Measurements from ENCODE around the gene POU3F1.
"Not testable (repeated sequence)": the region's sequence is repeated elsewhere in the genome, so short reads cannot be mapped to it uniquely, and the experiment has no call there.

Gene POU3F1

GRCh38 chr1:38037221-38037939 lies 9.2 kb downstream of the POU3F1 start:
- peaks cover 33% of the 10 kb centered on the region in 2 experiments for H3K27me3 ChIP-seq (ENCODE audit: control insufficient read depth in 1 of 2, insufficient read depth in 1 of 2, low read length in 2 of 2)
- H3K4me3 ChIP-seq (ENCODE audit: insufficient read depth in 1 of 2, low read depth in 1 of 2, low read length in 2 of 2) = no peak overlapping the region
- H2BK120ac ChIP-seq (ENCODE audit: low read depth, low read length) = no peak overlapping the region
- H3K9me3 ChIP-seq (ENCODE audit: control insufficient read depth, low read length) = no peaks in the 10 kb centered on the region
- H3K27ac ChIP-seq (ENCODE audit: low read length, poor library complexity, severe bottlenecking) = no peak overlapping the region
- no peak for DNase-seq
- no peaks in the 10 kb centered on the region for H3K36me3 ChIP-seq (ENCODE audit: control insufficient read depth in 1 of 2, insufficient read depth in 2 of 2, low read depth in 1 of 2, low read length in 2 of 2)
- 94% methylated on average over 4 of the region's 5 CpGs for WGBS
- H3K79me1 ChIP-seq (replicated peaks; ENCODE audit: low read length, poor library complexity, severe bottlenecking) = no peaks in the 10 kb centered on the region
- H2BK5ac ChIP-seq (ENCODE audit: low read depth, low read length, poor library complexity, severe bottlenecking) = no peak overlapping the region
- H4K91ac ChIP-seq (ENCODE audit: low read length) = no peak overlapping the region
- H2AK5ac ChIP-seq (ENCODE audit: low read length, severe bottlenecking) = no peak overlapping the region
- H3K18ac ChIP-seq (ENCODE audit: low read depth in 1 of 2, low read length in 2 of 2) = no peak overlapping the region
- H2BK15ac ChIP-seq (ENCODE audit: low read depth, poor library complexity, severe bottlenecking) = no peak overlapping the region
- H3K4ac ChIP-seq (ENCODE audit: low read depth in 1 of 2, low read length in 2 of 2) = no peak overlapping the region
- no peak overlapping the region for H3K14ac ChIP-seq (ENCODE audit: low read length in 2 of 2)
- no peak overlapping the region for H3K23ac ChIP-seq (ENCODE audit: low read length in 2 of 2)
- H4K8ac ChIP-seq (ENCODE audit: low read length) = no peak overlapping the region
- no peak overlapping the region for H2AFZ ChIP-seq (ENCODE audit: low read depth, low read length)
- no peak overlapping the region for H3K9ac ChIP-seq (ENCODE audit: low read length)
- no peak overlapping the region for H3K4me2 ChIP-seq (ENCODE audit: low read length, poor library complexity, severe bottlenecking)
- H2BK12ac ChIP-seq (ENCODE audit: low read length in 2 of 2) = no peak overlapping the region
- H3K4me1 ChIP-seq (ENCODE audit: control insufficient read depth, insufficient read depth, low read depth, low read length) = peaks cover 11% of the 10 kb centered on the region

GRCh38 chr1:38034871-38035270 lies 11.7 kb downstream of the POU3F1 start:
- Histone ChIP-seq H3K4ac (ENCODE audit: low read depth in 1 of 2, low read length in 2 of 2) (no peak overlapping the region), H3K36me3 (ENCODE audit: control insufficient read depth in 1 of 2, insufficient read depth in 2 of 2, low read depth in 1 of 2, low read length in 2 of 2) (no peaks in the 10 kb centered on the region), H2BK12ac (ENCODE audit: low read length in 2 of 2) (no peak overlapping the region), H2BK5ac (ENCODE audit: low read depth, low read length, poor library complexity, severe bottlenecking) (no peak overlapping the region), H3K4me3 (ENCODE audit: insufficient read depth in 1 of 2, low read depth in 1 of 2, low read length in 2 of 2) (no peak overlapping the region), H3K27me3 (ENCODE audit: control insufficient read depth in 1 of 2, insufficient read depth in 1 of 2, low read length in 2 of 2) (peaks cover 8% of the 10 kb centered on the region in 2 experiments), H3K4me1 (ENCODE audit: control insufficient read depth, insufficient read depth, low read depth, low read length) (peaks cover 24% of the 10 kb centered on the region), H2BK120ac (ENCODE audit: low read depth, low read length) (no peak overlapping the region), H3K14ac (ENCODE audit: low read length in 2 of 2) (peak overlapping the region in 1 of 2 experiments; percentile 73), H4K91ac (ENCODE audit: low read length) (no peak overlapping the region), H2AK5ac (ENCODE audit: low read length, severe bottlenecking) (no peak overlapping the region), H2BK15ac (ENCODE audit: low read depth, poor library complexity, severe bottlenecking) (no peak overlapping the region), H3K9me3 (ENCODE audit: control insufficient read depth, low read length) (no peaks in the 10 kb centered on the region), H3K4me2 (ENCODE audit: low read length, poor library complexity, severe bottlenecking) (no peak overlapping the region), H3K23ac (ENCODE audit: low read length in 2 of 2) (no peak overlapping the region), H3K27ac (ENCODE audit: low read length, poor library complexity, severe bottlenecking) (no peak overlapping the region), H3K18ac (ENCODE audit: low read depth in 1 of 2, low read length in 2 of 2) (no peak overlapping the region), H4K8ac (ENCODE audit: low read length) (no peak overlapping the region), H2AFZ (ENCODE audit: low read depth, low read length) (no peak overlapping the region), H3K9ac (ENCODE audit: low read length) (no peak overlapping the region), H3K79me1 (replicated peaks; ENCODE audit: low read length, poor library complexity, severe bottlenecking) (peaks cover 2% of the 10 kb centered on the region)
- 88% methylated on average over 13 of the region's 13 CpGs for WGBS
- DNase-seq = no peak

- H3K4me1 ChIP-seq (ENCODE audit: control insufficient read depth, insufficient read depth, low read depth, low read length) = peaks cover 31% of the 10 kb centered on the region
- H3K79me1 ChIP-seq (replicated peaks; ENCODE audit: low read length, poor library complexity, severe bottlenecking); H3K23ac ChIP-seq (ENCODE audit: low read length in 2 of 2); H4K8ac ChIP-seq (ENCODE audit: low read length); H2BK12ac ChIP-seq (ENCODE audit: low read length in 2 of 2); H3K27me3 ChIP-seq (ENCODE audit: control insufficient read depth in 1 of 2, insufficient read depth in 1 of 2, low read length in 2 of 2); H2BK5ac ChIP-seq (ENCODE audit: low read depth, low read length, poor library complexity, severe bottlenecking); H3K14ac ChIP-seq (ENCODE audit: low read length in 2 of 2); H4K91ac ChIP-seq (ENCODE audit: low read length); H3K36me3 ChIP-seq (ENCODE audit: control insufficient read depth in 1 of 2, insufficient read depth in 2 of 2, low read depth in 1 of 2, low read length in 2 of 2); H3K9me3 ChIP-seq (ENCODE audit: control insufficient read depth, low read length); H3K4me3 ChIP-seq (ENCODE audit: insufficient read depth in 1 of 2, low read depth in 1 of 2, low read length in 2 of 2); H3K9ac ChIP-seq (ENCODE audit: low read length); H3K18ac ChIP-seq (ENCODE audit: low read depth in 1 of 2, low read length in 2 of 2); H2AK5ac ChIP-seq (ENCODE audit: low read length, severe bottlenecking); H3K4ac ChIP-seq (ENCODE audit: low read depth in 1 of 2, low read length in 2 of 2); H2BK120ac ChIP-seq (ENCODE audit: low read depth, low read length); H2AFZ ChIP-seq (ENCODE audit: low read depth, low read length); H2BK15ac ChIP-seq (ENCODE audit: low read depth, poor library complexity, severe bottlenecking); DNase-seq; H3K27ac ChIP-seq (ENCODE audit: low read length, poor library complexity, severe bottlenecking); H3K4me2 ChIP-seq (ENCODE audit: low read length, poor library complexity, severe bottlenecking): not testable (repeated sequence)
- 94% methylated on average over 2 of the region's 2 CpGs for WGBS
Observed at GRCh38 chr1:38032992-38033391, 13.6 kb downstream of the POU3F1 start.

- Histone ChIP-seq H3K23ac (ENCODE audit: low read length in 2 of 2) (no peak overlapping the region), H2AFZ (ENCODE audit: low read depth, low read length) (no peak overlapping the region), H4K8ac (ENCODE audit: low read length) (no peak overlapping the region), H2BK15ac (ENCODE audit: low read depth, poor library complexity, severe bottlenecking) (no peak overlapping the region), H2BK120ac (ENCODE audit: low read depth, low read length) (no peak overlapping the region), H2BK5ac (ENCODE audit: low read depth, low read length, poor library complexity, severe bottlenecking) (no peak overlapping the region), H3K14ac (ENCODE audit: low read length in 2 of 2) (peak overlapping the region in 1 of 2 experiments; percentile 12), H3K4ac (ENCODE audit: low read depth in 1 of 2, low read length in 2 of 2) (peak overlapping the region; percentile 19 to 61), H2BK12ac (ENCODE audit: low read length in 2 of 2) (peak overlapping the region in 1 of 2 experiments; percentile 88), H3K27me3 (ENCODE audit: control insufficient read depth in 1 of 2, insufficient read depth in 1 of 2, low read length in 2 of 2) (peaks cover 0 to 5% of the 10 kb centered on the region in 2 experiments), H3K4me3 (ENCODE audit: insufficient read depth in 1 of 2, low read depth in 1 of 2, low read length in 2 of 2) (no peak overlapping the region), H3K9me3 (ENCODE audit: control insufficient read depth, low read length) (no peaks in the 10 kb centered on the region), H3K27ac (ENCODE audit: low read length, poor library complexity, severe bottlenecking) (no peak overlapping the region), H4K91ac (ENCODE audit: low read length) (peak overlapping the region; percentile 81), H3K18ac (ENCODE audit: low read depth in 1 of 2, low read length in 2 of 2) (peak overlapping the region; percentile 3 to 75), H3K4me1 (ENCODE audit: control insufficient read depth, insufficient read depth, low read depth, low read length) (peaks cover 41% of the 10 kb centered on the region), H3K4me2 (ENCODE audit: low read length, poor library complexity, severe bottlenecking) (no peak overlapping the region), H3K36me3 (ENCODE audit: control insufficient read depth in 1 of 2, insufficient read depth in 2 of 2, low read depth in 1 of 2, low read length in 2 of 2) (peaks cover 4 to 8% of the 10 kb centered on the region in 2 experiments), H3K79me1 (replicated peaks; ENCODE audit: low read length, poor library complexity, severe bottlenecking) (peaks cover 2% of the 10 kb centered on the region), H2AK5ac (ENCODE audit: low read length, severe bottlenecking) (peak overlapping the region; percentile 29), H3K9ac (ENCODE audit: low read length) (no peak overlapping the region)
- DNase-seq = no peak
- WGBS = 73% methylated on average over 3 of the region's 4 CpGs
Observed at GRCh38 chr1:38031513-38031866, 15.1 kb downstream of the POU3F1 start.

All from mesenchymal stem cell (in vitro differentiated cells and primary cell).